DND-41 (cell line): Measurements from ENCODE around the gene RBM26.

Experiments used
- ATAC-seq: fragments of 200-7000 bp; cut with Tn5 transposase; 3 replicates; pipeline ENCODE4 v1.9.1; 2021; ENCODE audit warnings: low read depth; ENCODE audit not compliant: insufficient read depth
- DNase-seq: peaks from one replicate; pipeline ENCODE4 v3.0.0-alpha.2; 2020
- H2AFZ ChIP-seq: 2 replicates; pipeline ENCODE4 v1.6.0; 2012; ENCODE audit warnings: low read depth, low read length
- H3K27ac ChIP-seq: 2 replicates; pipeline ENCODE4 v1.5.1; 2012; ENCODE audit warnings: low read length, inconsistent platforms
- H3K27me3 ChIP-seq: fragments of 200-600 bp; sonication (generic); 2 replicates; pipeline ENCODE4 v1.6.0; 2012; ENCODE audit warnings: low read length, mild to moderate bottlenecking, inconsistent platforms; ENCODE audit not compliant: insufficient read depth, poor library complexity
- H3K36me3 ChIP-seq: 2 replicates; pipeline ENCODE4 v1.5.1; 2012; ENCODE audit warnings: low read length, inconsistent platforms; ENCODE audit not compliant: insufficient read depth
- H3K4me1 ChIP-seq: 2 replicates; pipeline ENCODE4 v1.5.1; 2012; ENCODE audit warnings: mild to moderate bottlenecking, low read length; ENCODE audit not compliant: insufficient read depth
- H3K4me2 ChIP-seq: 2 replicates; pipeline ENCODE4 v1.6.0; 2012; ENCODE audit warnings: mild to moderate bottlenecking, moderate library complexity, low read length, inconsistent platforms; ENCODE audit not compliant: insufficient read depth
- H3K4me3 ChIP-seq, 2 experiments: fragments of 200-600 bp in 1 of 2; shearing (Covaris generic) in 1 of 2; 2 replicates each; pipeline ENCODE4 v1.5.1; 2012 to 2016; ENCODE audit warnings: inconsistent platforms in 2 of 2, low read length in 2 of 2, mild to moderate bottlenecking in 2 of 2, low read depth in 1 of 2, moderate library complexity in 1 of 2
- H3K79me2 ChIP-seq: 2 replicates; pipeline ENCODE4 v1.6.0; 2012; ENCODE audit warnings: low read length, inconsistent platforms; ENCODE audit not compliant: insufficient read depth
- H3K9ac ChIP-seq: 2 replicates; pipeline ENCODE4 v1.6.0; 2012; ENCODE audit warnings: low read depth, mild to moderate bottlenecking, inconsistent platforms, low read length, moderate library complexity
- H3K9me3 ChIP-seq: 2 replicates; pipeline ENCODE4 v1.5.1; 2012; ENCODE audit warnings: low read length, moderate library complexity, mild to moderate bottlenecking, inconsistent platforms; ENCODE audit not compliant: insufficient read depth, severe bottlenecking
- H4K20me1 ChIP-seq: 2 replicates; pipeline ENCODE4 v1.6.0; 2012; ENCODE audit warnings: low read length; ENCODE audit not compliant: insufficient read depth
- EZH2 ChIP-seq: IDR thresholded peaks from 3 replicates; pipeline ENCODE4 v1.6.1; 2012; ENCODE audit warnings: borderline replicate concordance, low read depth, mild to moderate bottlenecking, moderate library complexity, low read length, inconsistent platforms; ENCODE audit not compliant: severe bottlenecking
- TF ChIP-seq, protein P1 (sequence below): IDR thresholded peaks from 2 replicates; pipeline ENCODE4 v1.5.1; 2012; ENCODE audit warnings: borderline replicate concordance, low read length, moderate library complexity, mild to moderate bottlenecking; ENCODE audit not compliant: poor library complexity, severe bottlenecking; ENCODE audit errors: extremely low read depth

RBM26 gene

DNA sequence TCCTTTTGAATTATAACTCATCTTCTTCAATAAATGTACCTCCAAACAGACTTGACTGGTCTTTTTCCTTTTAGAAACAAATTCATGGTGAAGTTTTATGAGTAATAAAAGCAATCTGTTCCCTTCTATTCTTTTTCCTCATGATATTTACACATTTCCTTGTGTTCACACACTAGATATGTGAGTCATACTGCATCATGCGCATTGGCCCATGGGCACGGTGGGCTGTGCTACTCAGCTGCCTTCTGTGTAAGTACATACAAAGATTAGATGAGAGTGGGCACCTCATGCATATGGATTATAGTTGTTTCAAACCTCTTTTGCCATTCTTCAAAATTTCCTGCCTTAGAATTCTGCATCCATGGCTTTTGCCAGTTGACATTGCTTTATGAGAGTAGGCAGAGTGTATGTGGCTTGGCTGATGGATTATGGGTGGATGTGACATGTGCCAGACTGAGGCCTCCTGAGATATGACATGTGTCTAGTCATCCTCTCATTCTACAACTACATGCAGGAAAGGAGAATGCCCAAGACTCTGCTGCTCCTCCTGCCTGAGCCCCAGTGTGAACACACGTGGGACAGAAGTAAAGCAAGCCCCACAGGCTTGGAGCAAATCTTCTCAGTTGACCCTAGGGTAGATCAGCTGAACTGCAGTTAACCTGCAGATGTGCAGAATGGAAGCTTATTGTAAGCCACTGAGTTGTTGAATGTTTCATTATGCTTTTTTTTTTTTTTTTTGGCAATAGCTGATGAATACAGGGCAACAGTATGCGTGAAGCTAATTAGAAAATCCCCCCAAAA is 109.9 kb downstream of the RBM26 start:
- no peak for DNase-seq
- ATAC-seq: no peak
- no peak for TF ChIP-seq EZH2
- TF ChIP-seq, protein P1, sequence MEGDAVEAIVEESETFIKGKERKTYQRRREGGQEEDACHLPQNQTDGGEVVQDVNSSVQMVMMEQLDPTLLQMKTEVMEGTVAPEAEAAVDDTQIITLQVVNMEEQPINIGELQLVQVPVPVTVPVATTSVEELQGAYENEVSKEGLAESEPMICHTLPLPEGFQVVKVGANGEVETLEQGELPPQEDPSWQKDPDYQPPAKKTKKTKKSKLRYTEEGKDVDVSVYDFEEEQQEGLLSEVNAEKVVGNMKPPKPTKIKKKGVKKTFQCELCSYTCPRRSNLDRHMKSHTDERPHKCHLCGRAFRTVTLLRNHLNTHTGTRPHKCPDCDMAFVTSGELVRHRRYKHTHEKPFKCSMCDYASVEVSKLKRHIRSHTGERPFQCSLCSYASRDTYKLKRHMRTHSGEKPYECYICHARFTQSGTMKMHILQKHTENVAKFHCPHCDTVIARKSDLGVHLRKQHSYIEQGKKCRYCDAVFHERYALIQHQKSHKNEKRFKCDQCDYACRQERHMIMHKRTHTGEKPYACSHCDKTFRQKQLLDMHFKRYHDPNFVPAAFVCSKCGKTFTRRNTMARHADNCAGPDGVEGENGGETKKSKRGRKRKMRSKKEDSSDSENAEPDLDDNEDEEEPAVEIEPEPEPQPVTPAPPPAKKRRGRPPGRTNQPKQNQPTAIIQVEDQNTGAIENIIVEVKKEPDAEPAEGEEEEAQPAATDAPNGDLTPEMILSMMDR: no peak

DNA sequence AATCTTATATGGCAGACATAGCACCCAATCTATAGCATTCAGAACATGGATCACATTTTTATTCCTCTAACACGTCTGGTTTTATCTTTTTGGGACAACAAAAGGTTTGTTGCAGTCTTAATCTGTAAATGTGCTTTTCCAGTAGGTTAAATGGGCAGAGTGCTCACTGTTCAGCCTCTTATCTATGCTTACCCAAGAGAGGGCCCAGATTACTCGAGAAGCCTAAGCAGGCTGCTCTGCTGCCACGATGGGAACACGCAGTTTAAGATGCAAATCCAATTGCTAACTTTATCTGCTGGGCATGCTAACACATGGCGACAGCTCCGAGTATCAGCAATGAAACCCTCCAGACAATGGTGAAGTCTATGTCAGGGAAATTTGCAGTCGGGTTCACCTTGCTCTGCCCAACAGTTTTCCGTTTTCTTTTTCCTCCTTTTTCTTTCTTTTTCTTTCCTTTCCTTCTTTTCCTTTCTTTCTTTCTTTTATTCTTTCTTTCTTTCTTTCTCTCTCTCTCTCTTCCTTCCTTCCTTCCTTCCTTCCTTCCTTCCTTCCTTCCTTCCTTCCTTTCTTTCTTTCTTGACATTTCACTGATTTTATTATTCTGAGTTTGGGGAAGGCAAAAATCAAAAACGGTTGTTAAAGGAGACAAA is 115.3 kb downstream of the RBM26 start:
- Histone ChIP-seq H2AFZ (no peak overlapping the region), H3K36me3 (no peaks in the 10 kb centered on the region), H3K4me2 (no peak overlapping the region), H3K9me3 (no peaks in the 10 kb centered on the region), H3K9ac (no peak overlapping the region), H3K79me2 (no peaks in the 10 kb centered on the region), H3K4me3 (no peak overlapping the region), H4K20me1 (no peaks in the 10 kb centered on the region), H3K4me1 (no peaks in the 10 kb centered on the region), H3K27ac (no peak overlapping the region), H3K27me3 (peaks cover 17% of the 10 kb centered on the region)
- no peak for TF ChIP-seq EZH2
- TF ChIP-seq, protein P1: no peak
- DNase-seq (no peak), ATAC-seq (no peak)

More for the DNA sequence above, 109.9 kb downstream of the RBM26 start:
- Histone ChIP-seq H3K4me2 (no peak overlapping the region), H3K36me3 (no peaks in the 10 kb centered on the region), H3K9me3 (no peaks in the 10 kb centered on the region), H3K27me3 (peaks cover 9% of the 10 kb centered on the region), H3K9ac (no peak overlapping the region), H3K79me2 (no peaks in the 10 kb centered on the region), H3K4me3 (no peak overlapping the region), H3K4me1 (no peaks in the 10 kb centered on the region), H3K27ac (no peak overlapping the region), H2AFZ (no peak overlapping the region), H4K20me1 (no peaks in the 10 kb centered on the region)

DNA sequence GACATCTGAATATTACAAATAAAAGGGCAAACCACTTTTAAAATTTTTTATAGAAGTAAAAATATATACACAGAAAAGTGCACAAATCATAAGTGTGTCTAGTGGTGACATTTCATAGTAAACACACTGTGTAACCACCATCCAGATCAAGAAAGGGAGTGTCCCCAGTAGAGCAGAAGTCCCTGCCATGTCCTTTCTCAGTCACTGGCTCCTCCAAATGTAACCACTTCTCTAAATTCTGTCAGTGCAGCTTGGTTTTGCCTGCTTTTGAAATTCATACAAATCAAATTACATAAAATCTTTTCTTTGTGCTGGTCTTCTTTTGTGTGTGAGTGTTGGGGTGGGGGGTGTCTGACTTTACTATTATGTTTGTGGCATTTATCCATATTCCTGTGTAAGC is 116.5 kb downstream of the RBM26 start:
- Histone ChIP-seq H3K9me3 (no peaks in the 10 kb centered on the region), H3K36me3 (no peaks in the 10 kb centered on the region), H2AFZ (no peak overlapping the region), H4K20me1 (no peaks in the 10 kb centered on the region), H3K27ac (no peak overlapping the region), H3K27me3 (peaks cover 19% of the 10 kb centered on the region), H3K9ac (no peak overlapping the region), H3K79me2 (no peaks in the 10 kb centered on the region), H3K4me2 (no peak overlapping the region), H3K4me1 (no peaks in the 10 kb centered on the region), H3K4me3 (no peak overlapping the region)
- DNase-seq (no peak), ATAC-seq (no peak)
- TF ChIP-seq, protein P1: no peak
- TF ChIP-seq EZH2: no peak
